SK-N-MC (cell line): Measurements from ENCODE around the gene SCN8A.
"Not testable (repeated sequence)": the region's sequence is repeated elsewhere in the genome, so short reads cannot be mapped to it uniquely, and the experiment has no call there.

Experiments used
- EZH2 ChIP-seq: fragments of 200-600 bp; sonication (generic); IDR thresholded peaks from one replicate; pipeline ENCODE4 v1.6.1; 2017; ENCODE audit warnings: antibody characterized with exemption
- POLR2AphosphoS5 ChIP-seq: IDR thresholded peaks from 2 replicates; pipeline ENCODE4 v1.6.1; 2012; ENCODE audit warnings: mild to moderate bottlenecking, low read depth, low read length, borderline replicate concordance

GRCh38 chr12:51607197-51607596, 16.2 kb downstream of the SCN8A start:
- not testable (repeated sequence) for TF ChIP-seq EZH2, POLR2AphosphoS5
